HK-2 (cell line): ENCODE data around the gene SYNGAP1.

Source experiments
- DNase-seq: peaks from one replicate; pipeline ENCODE4 v3.0.0-alpha.2; 2018; ENCODE audit not compliant: unreplicated experiment

The SYNGAP1 gene

GRCh38 chr6:33438978-33439594 is 19.2 kb downstream of the SYNGAP1 start:
- no peak for DNase-seq

- DNase-seq = no peak
These were observed 20.2 kb downstream of the SYNGAP1 start for GRCh38 chr6:33439956-33440648.

GRCh38 chr6:33440649-33441309 is 20.9 kb downstream of the SYNGAP1 start:
- DNase-seq = no peak

GRCh38 chr6:33441457-33441856 is 21.6 kb downstream of the SYNGAP1 start:
- no peak for DNase-seq

- no peak for DNase-seq
These were observed 22.4 kb downstream of the SYNGAP1 start for GRCh38 chr6:33442283-33442682.

- no peak for DNase-seq
These were observed 23.2 kb downstream of the SYNGAP1 start for GRCh38 chr6:33443025-33443424.

GRCh38 chr6:33443619-33444504 is 24.0 kb downstream of the SYNGAP1 start:
- DNase-seq = no peak

- DNase-seq = no peak
These were observed 25.3 kb downstream of the SYNGAP1 start for GRCh38 chr6:33445119-33445603.

GRCh38 chr6:33446356-33446755 is 26.5 kb downstream of the SYNGAP1 start:
- DNase-seq = no peak

- DNase-seq = no peak
These were observed 30.6 kb downstream of the SYNGAP1 start for GRCh38 chr6:33450434-33450833.

GRCh38 chr6:33451606-33452005 is 31.7 kb downstream of the SYNGAP1 start:
- no peak for DNase-seq

- no peak for DNase-seq
These were observed 32.6 kb downstream of the SYNGAP1 start for GRCh38 chr6:33452496-33452895.

GRCh38 chr6:33453393-33454008 is 33.6 kb downstream of the SYNGAP1 start:
- no peak for DNase-seq

GRCh38 chr6:33454009-33454946 is 34.4 kb downstream of the SYNGAP1 start, which contains the start of gene ZBTB9:
TSS of gene ZBTB9 (plus strand) at chr6:33454576. CDS start at chr6:33455101, 525 bp downstream.
- DNase-seq = peak; percentile 97

GRCh38 chr6:33455051-33455450 is 35.2 kb downstream of the SYNGAP1 start:
- no peak for DNase-seq

- DNase-seq = no peak
These were observed 36.3 kb downstream of the SYNGAP1 start for GRCh38 chr6:33456156-33456555.

GRCh38 chr6:33458676-33459075 is 38.8 kb downstream of the SYNGAP1 start:
- no peak for DNase-seq

- no peak for DNase-seq
These were observed 39.4 kb downstream of the SYNGAP1 start for GRCh38 chr6:33459226-33459625.

- no peak for DNase-seq
These were observed 46.3 kb downstream of the SYNGAP1 start for GRCh38 chr6:33466075-33466735.

GRCh38 chr6:33467091-33467490 is 47.2 kb downstream of the SYNGAP1 start:
- DNase-seq = no peak
